ENCODE results near the gene FAM234B.

DNA sequence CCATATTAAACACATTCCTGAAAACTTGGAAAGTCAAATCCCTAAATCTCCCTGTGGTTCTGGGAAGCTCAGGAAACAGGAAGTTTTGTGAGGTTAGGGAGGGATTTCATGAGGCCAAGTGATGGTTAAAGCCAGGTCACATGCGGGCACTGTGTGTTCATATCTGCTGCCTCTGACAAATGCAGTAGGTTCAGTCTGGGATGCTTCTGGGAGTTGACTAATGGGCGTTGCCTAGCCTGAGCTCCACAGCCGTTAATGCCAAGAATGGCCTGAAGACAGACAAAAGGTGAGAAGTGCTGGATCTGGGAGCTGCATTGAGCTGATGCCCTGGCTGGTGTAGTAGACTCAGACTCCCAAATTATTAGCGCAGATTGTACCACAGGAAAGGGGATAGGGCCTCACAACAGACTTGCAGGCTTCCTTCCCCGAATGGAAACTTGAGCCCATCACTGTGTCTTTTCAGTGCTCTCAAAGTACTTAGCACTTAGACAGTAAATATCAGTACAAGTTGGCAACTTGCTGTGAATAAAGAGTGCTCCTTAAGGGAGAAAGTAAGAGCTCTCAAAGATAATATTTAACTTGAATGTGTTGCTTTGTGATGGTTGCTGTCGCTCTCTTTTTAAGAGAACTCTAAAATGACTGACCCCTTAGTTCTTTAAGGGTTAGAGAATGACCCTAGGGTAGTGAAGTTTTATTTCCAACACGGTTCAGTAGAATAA is 41.9 kb downstream of the FAM234B start:
- TF ChIP-seq, protein P1, sequence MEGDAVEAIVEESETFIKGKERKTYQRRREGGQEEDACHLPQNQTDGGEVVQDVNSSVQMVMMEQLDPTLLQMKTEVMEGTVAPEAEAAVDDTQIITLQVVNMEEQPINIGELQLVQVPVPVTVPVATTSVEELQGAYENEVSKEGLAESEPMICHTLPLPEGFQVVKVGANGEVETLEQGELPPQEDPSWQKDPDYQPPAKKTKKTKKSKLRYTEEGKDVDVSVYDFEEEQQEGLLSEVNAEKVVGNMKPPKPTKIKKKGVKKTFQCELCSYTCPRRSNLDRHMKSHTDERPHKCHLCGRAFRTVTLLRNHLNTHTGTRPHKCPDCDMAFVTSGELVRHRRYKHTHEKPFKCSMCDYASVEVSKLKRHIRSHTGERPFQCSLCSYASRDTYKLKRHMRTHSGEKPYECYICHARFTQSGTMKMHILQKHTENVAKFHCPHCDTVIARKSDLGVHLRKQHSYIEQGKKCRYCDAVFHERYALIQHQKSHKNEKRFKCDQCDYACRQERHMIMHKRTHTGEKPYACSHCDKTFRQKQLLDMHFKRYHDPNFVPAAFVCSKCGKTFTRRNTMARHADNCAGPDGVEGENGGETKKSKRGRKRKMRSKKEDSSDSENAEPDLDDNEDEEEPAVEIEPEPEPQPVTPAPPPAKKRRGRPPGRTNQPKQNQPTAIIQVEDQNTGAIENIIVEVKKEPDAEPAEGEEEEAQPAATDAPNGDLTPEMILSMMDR (conservative IDR thresholded peaks at IDR 0.05; ENCODE audit: low read length) = no peak
- TF ChIP-seq EZH2phosphoT487 (IDR thresholded peaks at IDR 0.05; ENCODE audit: borderline replicate concordance) = no peak
